Ecto neural progenitor cell (in vitro differentiated cells): ENCODE results near the gene NUF2.
"Not testable (repeated sequence)": the region's sequence is repeated elsewhere in the genome, so short reads cannot be mapped to it uniquely, and the experiment has no call there.

Experiments used
- DNase-seq: peaks from one replicate; pipeline ENCODE4 v3.0.0-alpha.2; 2018; ENCODE audit warnings: low spot score

NUF2 gene

DNA sequence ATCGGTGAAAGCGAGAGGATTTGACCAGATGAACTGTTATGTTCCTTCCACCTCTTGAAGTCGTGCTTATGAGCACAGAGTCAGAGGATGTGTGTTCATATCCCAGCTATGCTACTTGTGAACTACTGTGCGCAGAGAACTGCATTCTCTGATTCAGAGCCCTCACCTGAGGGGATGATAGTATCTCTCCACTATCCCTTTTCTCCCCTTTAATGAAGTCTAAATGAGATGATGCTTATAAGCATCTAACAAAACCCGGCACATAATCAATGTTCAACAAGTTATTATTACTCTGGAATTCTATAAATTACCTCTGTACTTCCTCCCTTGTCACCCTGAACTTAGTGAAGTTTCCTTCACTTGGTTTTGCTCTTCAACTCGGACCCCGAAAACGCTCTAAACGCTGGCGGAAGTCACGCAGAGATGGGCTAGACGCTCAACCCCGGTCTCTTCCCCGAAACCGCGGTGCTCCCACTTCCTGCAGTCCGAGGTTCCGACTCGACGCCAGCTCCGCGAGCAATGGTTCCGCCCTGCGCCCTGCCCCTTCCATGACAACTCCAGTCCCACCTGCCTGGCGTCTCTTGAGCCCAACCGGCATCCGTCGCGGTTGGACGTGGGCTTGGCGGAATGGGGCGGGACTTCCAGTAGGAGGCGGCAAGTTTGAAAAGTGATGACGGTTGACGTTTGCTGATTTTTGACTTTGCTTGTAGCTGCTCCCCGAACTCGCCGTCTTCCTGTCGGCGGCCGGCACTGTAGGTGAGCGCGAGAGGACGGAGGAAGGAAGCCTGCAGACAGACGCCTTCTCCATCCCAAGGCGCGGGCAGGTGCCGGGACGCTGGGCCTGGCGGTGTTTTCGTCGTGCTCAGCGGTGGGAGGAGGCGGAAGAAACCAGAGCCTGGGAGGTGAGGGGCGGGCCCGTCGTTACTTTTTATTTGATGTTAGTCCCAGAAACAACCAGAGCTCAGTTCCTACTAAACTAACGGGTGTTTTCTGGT, at the start of gene NUF2:
Gene NUF2 (plus strand): TSS at position 644 of the 995 bp plus-strand sequence. CDS start 4,098 bp downstream, outside the sequence.
- peak; percentile 98 for DNase-seq

DNA sequence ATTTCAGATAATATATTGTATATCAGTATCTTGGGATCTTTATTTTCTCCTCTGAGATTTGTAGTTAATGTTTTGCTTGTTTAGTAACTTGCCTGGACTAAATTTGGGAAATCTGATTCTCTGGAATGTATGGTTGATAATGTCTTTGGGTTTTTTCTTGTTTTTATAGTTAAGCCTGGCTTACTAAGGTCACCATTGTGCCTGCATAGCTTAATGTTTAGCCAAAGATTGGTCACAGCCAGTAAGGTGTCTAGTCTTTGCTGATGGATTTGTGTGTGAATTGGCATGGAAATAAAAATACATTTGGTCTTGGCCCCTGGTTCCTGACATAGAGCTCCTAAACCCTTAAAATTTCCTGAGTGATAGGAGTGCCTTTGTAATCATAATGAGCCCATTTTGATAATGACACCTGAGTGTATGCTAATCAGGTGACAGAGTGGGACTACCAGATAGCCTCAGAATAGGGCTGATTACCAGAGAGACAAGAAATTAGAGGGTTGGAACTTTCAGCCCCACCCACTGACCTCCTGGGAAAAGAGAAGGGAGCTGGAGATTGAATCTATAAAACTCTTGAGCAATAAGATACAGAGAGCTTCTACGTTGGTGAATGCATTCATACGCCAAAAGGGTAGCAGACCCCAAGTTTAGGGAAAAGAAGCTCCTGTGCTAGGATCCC, 47.9 kb upstream of the NUF2 start:
- DNase-seq = no peak

DNA sequence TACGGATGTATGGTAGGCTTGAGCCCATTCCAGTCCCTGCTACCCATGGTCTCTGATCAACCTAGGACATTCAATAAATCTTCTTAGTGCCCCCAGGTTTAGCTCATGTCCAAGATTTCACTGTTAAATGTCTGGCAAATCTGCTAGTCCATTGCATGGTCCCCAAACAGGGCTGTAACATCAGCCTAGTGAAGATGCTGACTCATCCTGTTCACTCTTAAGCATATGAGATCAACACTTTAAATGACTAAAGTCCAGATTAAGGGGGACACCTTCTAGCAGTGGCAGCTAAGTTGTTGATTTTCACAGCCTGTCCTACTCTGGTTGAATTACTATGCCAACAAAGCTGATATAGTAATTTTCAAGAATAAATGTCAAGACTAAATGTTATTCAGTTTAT, 46.5 kb upstream of the NUF2 start:
- no peak for DNase-seq

DNA sequence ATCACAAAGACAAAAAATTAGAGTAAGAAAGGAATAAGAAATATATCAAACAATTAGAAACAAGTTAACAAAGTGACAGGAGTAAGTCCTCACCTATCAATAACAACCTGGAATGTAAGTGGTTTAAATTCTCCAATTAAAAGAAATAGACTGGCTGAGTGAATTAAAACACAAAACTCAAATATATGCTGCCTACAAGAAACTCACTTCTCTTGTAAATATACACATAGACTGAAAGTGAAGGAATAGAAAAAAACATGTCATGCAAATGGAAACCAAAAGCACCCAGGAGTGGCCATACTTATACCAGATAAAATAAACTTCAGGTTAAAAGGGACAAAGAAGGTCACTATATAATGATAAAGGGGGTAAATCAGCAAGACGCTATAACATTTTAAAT, 43.2 kb upstream of the NUF2 start:
- no peak for DNase-seq

DNA sequence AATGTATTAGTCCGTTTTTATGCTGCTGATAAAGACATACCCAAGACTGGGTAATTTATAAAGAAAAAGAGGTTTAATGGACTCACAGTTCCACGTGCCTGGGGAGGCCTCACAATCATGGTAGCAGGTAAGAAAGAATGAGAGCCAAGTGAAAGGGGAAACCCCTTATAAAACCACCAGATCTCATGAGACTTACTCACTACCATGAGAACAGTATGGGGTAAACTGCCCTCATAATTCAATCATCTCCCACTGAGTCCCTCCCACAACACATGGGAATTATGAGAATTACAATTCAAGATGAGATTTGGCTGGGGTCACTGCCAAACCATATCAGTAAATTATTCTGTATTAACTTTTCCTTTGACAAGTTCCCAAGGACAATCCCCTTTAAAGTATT, 36.9 kb upstream of the NUF2 start:
- DNase-seq = not testable (repeated sequence)

DNA sequence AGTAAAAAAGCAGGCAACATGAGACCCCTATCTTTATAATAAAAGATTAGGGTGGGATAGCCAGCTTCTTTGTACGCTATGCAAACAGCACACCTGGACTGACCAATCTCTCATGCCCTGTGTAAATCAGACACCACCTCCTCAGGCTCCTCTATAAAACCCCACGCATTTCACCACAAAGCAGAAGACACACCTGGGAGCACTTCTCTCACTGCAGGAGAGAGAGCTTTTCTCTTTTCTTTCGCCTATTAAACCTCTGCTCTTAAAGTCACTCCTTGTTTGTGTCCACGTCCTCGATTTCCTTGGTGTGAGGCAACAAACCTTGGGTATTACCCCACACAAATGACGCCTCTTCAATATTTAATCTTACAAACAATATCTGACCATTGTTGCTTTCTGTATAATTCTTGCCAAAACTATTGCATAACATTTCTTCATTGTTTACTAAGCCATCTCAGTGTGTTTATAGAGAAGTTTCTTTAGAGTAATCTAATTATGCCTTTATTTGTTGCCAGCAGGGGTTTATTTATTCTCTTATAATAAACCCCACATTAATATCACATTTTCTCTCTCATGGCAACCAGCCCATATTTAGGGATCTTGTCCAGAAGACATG, 31.6 kb upstream of the NUF2 start:
- DNase-seq = no peak

DNA sequence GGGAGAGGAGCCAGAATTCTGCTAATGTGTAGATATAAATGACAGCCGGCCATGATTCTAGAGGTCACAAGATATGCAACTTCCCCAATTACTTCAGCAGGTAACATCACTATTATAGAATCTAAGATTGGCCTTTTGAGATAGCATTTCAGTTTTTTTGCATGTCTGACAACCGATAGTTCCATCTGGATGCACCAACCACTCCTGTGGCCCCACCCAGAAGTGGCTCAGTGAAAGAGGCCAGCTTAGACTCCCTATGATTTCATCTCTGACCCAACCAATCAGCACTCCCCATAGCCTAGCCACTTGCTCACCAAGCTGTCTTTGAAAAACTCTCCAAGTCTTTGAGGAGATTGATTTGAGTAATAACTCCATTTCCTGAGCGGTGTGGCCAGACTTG, 30.3 kb upstream of the NUF2 start:
- DNase-seq = no peak

DNA sequence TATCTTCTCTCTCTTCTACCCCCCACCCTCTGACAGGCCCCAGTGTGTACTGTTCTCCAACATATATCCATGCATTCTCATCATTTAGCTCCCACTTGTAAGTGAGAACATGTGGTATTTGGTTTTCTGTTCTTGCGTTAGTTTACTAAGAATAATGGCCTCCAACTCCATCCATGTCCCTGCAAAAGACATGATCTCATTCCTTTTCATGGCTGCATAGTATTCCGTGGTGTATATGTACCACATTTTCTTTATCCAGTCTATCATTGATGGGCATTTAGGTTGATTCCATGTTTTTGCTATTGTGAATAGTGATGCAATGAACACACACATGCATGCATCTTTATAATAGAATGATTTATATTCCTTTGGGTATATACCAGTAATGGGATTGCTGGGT, 29.6 kb upstream of the NUF2 start:
- DNase-seq = not testable (repeated sequence)

DNA sequence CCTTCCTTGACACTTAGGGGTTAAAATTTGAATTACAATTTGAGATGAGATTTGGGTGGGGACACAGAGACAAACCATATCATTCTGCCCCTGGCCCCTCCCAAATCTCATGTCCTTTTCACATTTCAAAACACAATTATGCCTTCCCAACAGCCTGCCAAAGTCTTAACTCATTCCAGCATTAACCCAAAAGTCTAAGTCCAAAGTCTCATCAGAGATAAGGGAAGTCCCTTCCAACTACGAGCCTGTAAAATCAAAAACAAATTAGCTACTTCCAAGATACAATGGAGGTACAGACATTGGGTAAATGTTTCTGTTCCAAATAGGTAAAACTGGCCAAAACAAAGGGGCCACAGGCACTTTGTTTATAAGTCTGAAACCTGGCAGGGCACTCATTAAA, 28.3 kb upstream of the NUF2 start:
- not testable (repeated sequence) for DNase-seq

DNA sequence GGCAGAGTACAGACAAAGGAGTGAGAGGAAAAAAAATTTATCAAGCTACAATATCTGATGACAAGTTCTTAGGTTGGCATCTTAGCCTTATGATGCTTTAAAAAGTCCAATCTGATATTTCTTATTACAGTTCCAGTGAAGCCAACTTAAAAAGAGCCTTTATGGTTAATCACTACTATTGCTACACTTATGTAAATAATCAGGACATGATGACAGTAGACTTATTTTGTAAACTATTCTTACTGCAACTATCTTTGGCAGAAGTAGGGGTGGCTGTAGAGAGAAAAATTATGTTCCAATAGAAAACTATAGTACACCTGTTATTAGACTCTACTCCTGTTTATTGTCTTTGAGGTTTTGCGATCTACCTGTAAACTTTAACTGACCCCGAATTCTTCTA, 25.8 kb upstream of the NUF2 start:
- DNase-seq = no peak

DNA sequence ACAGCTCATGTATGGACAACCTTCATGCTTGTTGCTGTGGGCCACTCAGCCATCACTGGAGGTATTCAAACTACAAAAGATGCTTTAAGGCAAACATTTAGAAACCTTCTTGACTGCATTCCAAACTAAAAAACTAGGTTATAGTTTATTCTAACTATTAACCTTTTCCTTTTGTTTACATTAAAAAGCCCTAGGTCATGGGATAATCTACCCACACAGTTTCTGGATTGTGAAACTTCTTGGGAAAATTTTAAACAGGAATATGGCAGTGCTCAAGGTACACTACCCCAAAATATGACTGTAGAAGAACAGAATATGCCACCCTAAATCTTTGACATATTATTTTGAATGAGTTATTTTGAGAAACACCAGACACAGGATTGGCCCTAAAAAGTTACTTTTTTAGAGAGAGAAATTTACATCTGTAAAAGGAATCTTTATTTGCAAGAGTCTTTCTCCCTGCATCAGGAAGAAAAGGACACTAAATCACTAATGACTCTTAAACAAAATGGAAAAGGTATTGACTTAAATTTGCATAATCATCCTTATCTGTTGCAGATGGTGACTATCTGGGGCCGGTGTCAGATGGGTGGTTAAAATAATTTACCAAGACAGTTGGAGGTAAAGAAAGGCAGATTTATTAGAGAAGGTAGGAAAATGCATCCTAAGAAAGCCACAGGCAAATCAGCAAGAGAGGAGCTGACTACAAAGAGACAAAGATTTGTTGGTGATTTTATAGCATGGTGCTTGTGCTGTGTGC, 25.1 kb upstream of the NUF2 start:
- no peak for DNase-seq

DNA sequence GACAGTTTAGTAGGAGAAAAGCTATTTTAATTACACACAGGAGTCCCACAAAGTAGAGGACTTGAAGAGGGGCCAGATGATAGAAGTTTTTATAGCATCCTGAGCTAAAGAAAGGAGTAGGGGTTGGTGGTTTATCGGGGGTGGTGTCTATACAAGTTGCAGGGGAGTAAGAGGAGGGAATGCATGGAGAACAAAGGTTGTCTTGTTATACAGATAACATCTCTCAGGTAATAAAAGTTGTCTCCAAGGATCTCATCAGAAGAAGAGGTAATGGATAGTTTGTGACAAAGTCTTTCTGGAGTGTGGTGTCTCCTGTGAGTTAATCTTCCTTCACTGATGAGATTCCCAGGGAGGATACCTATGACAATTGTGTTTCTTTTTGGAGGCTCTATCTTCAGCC, 23.4 kb upstream of the NUF2 start:
- no peak for DNase-seq

DNA sequence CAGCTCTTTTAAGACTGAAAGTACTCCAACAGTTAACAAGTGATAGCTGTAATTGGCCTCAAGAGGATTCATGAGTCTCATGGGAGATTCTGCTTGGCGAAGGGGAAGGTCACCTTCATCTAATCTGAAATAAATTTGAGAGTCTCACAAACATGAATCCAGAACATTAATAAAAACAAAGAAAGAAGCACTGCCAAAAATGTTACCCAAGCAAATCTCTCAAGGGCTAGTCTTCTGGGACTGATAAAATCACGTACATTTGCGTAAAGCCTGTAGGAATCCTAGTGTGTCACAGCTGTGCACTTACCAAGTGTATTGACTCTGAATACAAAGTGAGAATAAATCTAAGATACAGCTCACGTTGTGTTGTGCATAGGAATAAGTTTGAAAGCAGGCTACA, 21.2 kb upstream of the NUF2 start:
- no peak for DNase-seq

DNA sequence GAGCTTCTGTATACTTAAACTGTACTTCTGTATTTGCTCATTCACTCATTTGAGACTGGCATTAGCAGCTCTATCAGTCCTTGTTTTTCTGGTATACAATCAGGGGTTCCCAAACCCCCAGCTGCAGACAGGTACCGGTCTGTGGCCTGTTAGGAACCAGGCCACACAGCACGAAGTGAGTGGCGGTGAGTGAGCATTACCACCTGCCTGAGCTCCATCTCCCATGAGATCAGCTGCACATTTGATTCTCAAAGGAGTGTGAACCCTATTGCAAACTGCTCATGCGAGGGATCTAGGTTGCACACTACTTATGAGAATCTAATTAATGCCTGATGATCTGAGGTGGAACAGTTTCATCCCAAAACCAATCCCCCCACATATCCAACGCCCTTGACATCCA, 18.2 kb upstream of the NUF2 start:
- DNase-seq = no peak

DNA sequence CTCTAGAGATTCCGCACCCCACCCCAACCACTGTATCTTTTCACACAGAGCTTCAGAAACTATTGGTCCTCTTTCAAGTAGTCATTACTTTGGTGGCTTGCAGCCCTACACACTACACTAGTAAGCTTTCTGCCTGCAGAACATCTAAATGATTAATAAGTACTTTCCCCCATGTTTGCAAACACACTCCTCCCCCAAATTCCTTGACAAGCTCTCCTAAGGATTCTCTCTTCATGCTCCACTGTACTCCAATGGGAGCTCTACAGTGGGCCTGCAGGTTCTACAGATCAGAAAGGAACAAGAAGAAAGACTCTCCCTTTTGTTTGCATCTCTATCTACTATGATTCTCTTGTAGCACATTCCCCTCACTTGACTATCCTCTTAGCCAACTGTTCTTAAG, 16.3 kb upstream of the NUF2 start:
- no peak for DNase-seq

DNA sequence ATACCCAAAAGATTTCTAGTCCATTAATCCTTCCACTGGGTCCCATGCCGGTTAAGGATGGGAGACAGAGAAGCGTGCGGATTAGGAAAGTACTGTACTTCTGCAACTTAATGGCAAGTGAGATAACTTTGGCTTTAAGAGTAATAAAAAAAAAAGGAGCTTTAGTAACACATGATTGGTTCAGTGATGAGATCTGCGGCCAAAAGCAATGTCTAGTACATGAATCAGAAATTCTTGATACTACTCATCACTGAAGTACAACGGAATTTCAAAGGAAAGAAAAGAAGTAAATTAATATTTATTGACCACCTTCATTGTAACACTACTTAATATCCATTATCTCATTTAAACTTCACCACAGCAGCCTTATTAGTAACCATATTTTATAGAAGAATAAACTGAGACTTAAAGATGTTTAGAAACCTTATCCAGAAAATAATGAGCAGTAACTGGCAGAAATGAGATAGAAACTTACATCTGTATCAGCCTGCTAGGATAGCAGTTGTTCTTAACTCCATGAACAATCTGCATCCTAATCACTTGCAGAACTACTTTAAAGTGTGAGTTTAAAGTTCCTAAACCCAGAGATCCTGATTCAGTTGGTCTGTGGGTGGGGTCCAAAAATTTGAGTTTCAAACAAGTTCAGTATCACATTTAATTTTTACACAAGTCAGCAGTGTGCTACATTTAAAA, 14.1 kb upstream of the NUF2 start:
- DNase-seq = no peak

DNA sequence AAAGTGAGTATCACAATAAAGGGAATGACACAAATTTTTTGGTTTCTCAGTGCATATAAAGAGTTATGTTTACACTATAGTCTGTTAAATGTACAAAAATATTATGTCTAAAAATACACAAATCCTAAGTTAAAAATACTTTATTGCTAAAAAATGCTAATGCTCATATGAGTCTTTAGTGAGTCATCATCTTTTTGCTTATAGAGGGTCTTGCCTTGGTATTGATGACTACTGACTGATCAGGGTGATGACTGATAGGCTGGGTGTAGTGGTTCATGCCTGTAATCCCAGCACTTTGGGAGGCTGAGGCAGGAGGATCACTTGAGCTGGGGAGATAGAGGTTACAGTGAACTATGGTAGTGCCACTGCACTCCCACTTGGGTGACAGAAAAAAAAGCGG, 12.9 kb upstream of the NUF2 start:
- no peak for DNase-seq

DNA sequence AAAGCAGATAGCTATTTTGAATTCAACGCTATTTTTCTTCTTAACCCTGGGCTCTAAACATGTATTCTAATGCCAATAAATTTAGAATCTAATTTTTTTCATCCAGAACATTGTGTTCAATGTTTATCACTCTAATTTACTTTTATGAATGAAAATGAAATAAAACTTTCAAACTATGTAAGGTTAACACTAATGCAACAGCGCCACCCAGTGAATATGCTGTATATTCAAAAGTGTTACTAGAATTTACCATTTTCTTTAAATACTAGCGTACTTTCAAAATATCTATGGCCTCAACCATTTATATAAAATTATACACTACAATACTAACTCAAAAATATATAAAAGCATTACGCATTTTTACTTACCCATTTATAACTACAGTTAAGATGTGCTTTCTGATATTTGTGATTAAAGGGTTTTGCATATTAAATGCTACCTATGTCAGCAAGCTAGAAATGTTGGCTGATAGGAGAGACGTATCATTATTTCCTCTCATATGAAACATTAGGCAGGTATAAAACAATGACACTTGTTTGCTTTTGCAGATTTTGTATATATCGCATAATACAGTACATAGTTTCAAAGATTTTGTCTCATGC, 5.9 kb upstream of the NUF2 start:
- no peak for DNase-seq

DNA sequence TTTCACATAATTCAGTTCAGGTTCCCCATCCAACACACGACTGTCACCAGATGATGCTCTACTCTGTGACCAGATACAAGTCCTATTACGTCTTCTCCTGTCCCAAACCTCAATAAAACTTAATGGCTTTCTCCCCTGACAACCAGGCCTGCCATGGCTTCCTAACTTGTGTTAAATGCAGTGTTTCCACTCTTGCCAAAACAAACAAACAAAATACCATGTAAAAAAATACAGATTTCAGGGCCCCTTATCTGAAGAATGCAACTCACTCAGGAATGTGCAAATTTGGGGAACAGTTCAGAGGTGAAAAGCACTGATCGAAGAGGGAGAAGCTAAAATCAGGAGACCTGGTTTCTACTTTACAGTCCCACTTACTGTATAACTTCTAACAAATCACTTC, 863 bp upstream of the NUF2 start:
- DNase-seq = no peak

DNA sequence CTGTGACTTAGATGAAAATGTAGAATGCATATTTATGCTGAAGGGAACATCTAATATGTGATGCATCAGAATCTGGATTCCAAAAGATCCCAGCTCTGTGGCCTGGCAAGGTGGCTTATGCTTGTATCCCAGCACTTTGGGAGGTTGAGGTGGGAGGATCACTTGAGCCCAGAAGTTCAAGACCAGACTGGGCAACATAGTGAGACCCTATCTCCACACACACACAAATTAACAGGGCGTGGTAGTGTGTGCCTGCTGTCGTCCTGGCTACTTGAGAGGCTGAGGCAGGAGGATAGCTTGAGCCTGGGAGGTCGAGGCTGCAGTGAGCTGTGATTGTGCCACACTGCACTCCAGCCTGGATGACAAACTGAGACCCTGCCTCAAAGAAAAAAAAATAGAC, 1.6 kb downstream of the NUF2 start:
- not testable (repeated sequence) for DNase-seq

DNA sequence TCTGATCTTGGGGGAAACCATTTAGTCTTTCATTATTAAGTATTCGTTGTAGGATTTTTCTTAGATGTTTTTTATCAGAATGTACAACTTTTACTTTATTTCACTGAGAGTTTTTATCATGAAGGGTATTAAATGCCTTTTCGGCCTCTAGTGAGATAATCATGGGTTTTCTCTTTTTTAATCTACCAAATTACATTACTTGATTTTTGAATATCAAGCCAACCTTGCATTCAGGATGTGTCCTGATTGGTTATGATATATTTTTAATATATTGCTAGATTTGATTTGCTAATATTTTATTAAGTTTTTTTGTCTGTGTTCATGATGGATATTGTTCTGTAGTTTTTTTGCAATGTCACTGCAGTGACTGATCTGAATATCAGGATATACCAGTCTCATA, 9.4 kb downstream of the NUF2 start:
- no peak for DNase-seq
